Measurements from ENCODE around the gene MRPL48.
"Not testable (repeated sequence)": the region's sequence is repeated elsewhere in the genome, so short reads cannot be mapped to it uniquely, and the experiment has no call there.

The MRPL48 gene

GRCh38 chr11:73878771-73879170, 91.1 kb downstream of the MRPL48 start:
- no peak for DNase-seq (ENCODE audit: low read depth in 2 of 2)
- no peak for TF ChIP-seq CTCF (IDR thresholded peaks at IDR 0.05; ENCODE audit: low read depth, low read length)
- H3K4me3 ChIP-seq (replicated peaks in 1 of 2; ENCODE audit: low read depth in 2 of 2, low read length in 2 of 2) = no peak overlapping the region

DNA sequence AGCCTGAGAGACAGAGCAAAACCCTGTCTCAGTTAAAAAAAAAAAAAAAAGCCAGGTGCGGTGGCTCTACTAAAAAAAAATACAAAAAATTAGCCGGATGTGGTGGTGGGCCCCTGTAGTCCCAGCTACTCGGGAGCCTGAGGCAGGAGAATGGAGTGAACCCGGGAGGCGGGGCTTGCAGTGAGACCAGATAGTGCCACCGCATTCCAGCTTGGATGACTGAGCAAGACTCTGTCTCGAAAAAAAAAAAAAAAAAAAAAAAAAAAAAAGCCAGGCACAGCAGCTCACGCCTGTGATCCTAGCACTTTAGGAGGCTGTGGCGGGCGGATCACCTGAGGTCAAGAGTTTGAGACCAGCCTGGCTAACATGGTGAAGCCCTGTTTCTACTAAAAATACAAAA, 92.8 kb downstream of the MRPL48 start:
- DNase-seq (ENCODE audit: low read depth in 2 of 2); H3K4me3 ChIP-seq (replicated peaks in 1 of 2; ENCODE audit: low read depth in 2 of 2, low read length in 2 of 2): not testable (repeated sequence)

GRCh38 chr11:73883856-73884255, 96.2 kb downstream of the MRPL48 start:
- no peak overlapping the region for H3K4me3 ChIP-seq (replicated peaks in 1 of 2; ENCODE audit: low read depth in 2 of 2, low read length in 2 of 2)
- no peak for DNase-seq (ENCODE audit: low read depth in 2 of 2)
- no peak for TF ChIP-seq CTCF (IDR thresholded peaks at IDR 0.05; ENCODE audit: low read depth, low read length)

DNA sequence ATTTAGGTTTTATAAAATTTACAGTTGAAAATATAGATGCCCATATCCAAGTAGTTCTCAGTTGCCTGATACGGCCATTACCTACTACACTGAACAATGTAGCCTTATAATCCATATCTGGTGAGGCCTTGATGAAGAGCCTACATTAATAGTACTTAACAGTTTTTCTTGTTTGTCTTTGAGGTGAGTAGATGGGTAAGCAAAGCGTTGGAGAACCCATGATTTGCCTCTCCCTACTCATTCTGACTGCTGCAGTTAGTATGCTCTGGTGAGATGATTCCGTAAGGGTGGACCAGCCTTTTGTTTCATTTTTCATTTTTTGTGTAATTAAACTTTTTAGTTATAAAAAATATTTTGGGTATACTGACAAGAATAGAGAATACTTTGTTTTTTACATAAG, 100.6 kb downstream of the MRPL48 start:
- DNase-seq (ENCODE audit: low read depth in 2 of 2) = no peak
- no peak overlapping the region for H3K4me3 ChIP-seq (replicated peaks in 1 of 2; ENCODE audit: low read depth in 2 of 2, low read length in 2 of 2)
- no peak for TF ChIP-seq CTCF (IDR thresholded peaks at IDR 0.05; ENCODE audit: low read depth, low read length)

GRCh38 chr11:73889019-73889418, 101.3 kb downstream of the MRPL48 start:
- H3K4me3 ChIP-seq (replicated peaks in 1 of 2; ENCODE audit: low read depth in 2 of 2, low read length in 2 of 2) = no peak overlapping the region
- no peak for TF ChIP-seq CTCF (IDR thresholded peaks at IDR 0.05; ENCODE audit: low read depth, low read length)
- DNase-seq (ENCODE audit: low read depth in 2 of 2) = peak; percentile 18 to 21

DNA sequence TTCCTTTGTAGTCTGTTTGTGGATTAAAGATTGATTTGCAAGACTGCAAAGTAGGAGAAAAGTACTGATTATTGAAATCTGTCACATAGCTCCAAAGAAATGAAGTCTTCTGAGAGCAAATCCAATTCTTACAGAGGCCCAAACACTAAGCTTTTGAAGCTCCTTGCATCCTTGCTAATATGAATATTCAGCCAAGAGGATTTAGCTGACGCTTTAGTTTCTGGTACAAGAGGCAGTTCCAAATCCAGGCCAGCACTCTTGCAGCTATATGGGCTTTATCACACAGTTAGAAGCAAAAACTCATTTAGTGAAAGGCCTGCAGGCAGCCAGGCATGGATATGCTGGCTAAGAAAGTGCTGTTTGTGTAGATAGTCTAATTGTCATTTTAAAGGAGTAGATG, 101.9 kb downstream of the MRPL48 start:
- H3K4me3 ChIP-seq (replicated peaks in 1 of 2; ENCODE audit: low read depth in 2 of 2, low read length in 2 of 2) = no peak overlapping the region
- no peak for DNase-seq (ENCODE audit: low read depth in 2 of 2)
- TF ChIP-seq CTCF (IDR thresholded peaks at IDR 0.05; ENCODE audit: low read depth, low read length) = no peak

- DNase-seq (ENCODE audit: low read depth in 2 of 2) = no peak
- no peak overlapping the region for H3K4me3 ChIP-seq (replicated peaks in 1 of 2; ENCODE audit: low read depth in 2 of 2, low read length in 2 of 2)
- no peak for TF ChIP-seq CTCF (IDR thresholded peaks at IDR 0.05; ENCODE audit: low read depth, low read length)
Measured at GRCh38 chr11:73893041-73893440, 105.4 kb downstream of the MRPL48 start.

Data from cardiac fibroblast (primary cell).